Effector memory CD8-positive, alpha-beta T cell (primary cell): Measurements from ENCODE around the gene FAAP20.

ENCODE experiments used
- ATAC-seq: fragments of 150-1000 bp; cut with Tn5 transposase; replicated peaks from 2 replicates; pipeline ENCODE4 v1.10.0; 2021; ENCODE audit warnings: mild to moderate bottlenecking, moderate library complexity
- DNase-seq, 3 experiments: peaks; one replicate each; pipeline ENCODE4 v3.0.0; 2021
- H3K27ac Mint-ChIP-seq, 2 donors: one replicate each; pipeline ENCODE4 v1.8.0; 2022; ENCODE audit warnings: mild to moderate bottlenecking in 2 of 2, mixed read lengths in 2 of 2, moderate library complexity in 2 of 2
- H3K27me3 Mint-ChIP-seq, 2 donors: one replicate each; pipeline ENCODE4 v1.8.0; 2022; ENCODE audit warnings: mixed read lengths in 2 of 2
- H3K36me3 Mint-ChIP-seq: one replicate; pipeline ENCODE4 v1.8.0; 2022; ENCODE audit warnings: mild to moderate bottlenecking, moderate library complexity, mixed read lengths; ENCODE audit not compliant: insufficient read depth
- H3K4me1 Mint-ChIP-seq, 2 donors: one replicate each; pipeline ENCODE4 v1.8.0; 2022; ENCODE audit warnings: low read depth in 2 of 2, mixed read lengths in 2 of 2
- H3K4me3 Mint-ChIP-seq, 2 donors: one replicate each; pipeline ENCODE4 v1.8.0; 2022; ENCODE audit warnings: mild to moderate bottlenecking in 2 of 2, mixed read lengths in 2 of 2, moderate library complexity in 2 of 2
- H3K9me3 Mint-ChIP-seq, 2 donors: one replicate each; pipeline ENCODE4 v1.8.0; 2022; ENCODE audit warnings: mixed read lengths in 2 of 2
- total RNA-seq, 9 experiments: gene quantifications; one replicate each; lab custom pipeline; 2026; lab: John Stamatoyannopoulos, UW

The FAAP20 gene
- total RNA-seq: 17.1 to 27.8 (median 20.2) reads per million in 9 experiments

GRCh38 chr1:2194319-2194897 is at the start of gene FAAP20:
Gene FAAP20, minus strand, starts transcription at chr1:2194772. Its CDS starts 23 bp downstream, at chr1:2194749.
- peak within 1 kb of the TSS; percentile 95 for H3K27ac Mint-ChIP-seq
- ATAC-seq (peak; percentile 56), DNase-seq (no peak)
- peak within 1 kb of the TSS; percentile 83 to 86 for H3K4me3 Mint-ChIP-seq
- no peaks in the 10 kb centered on the region for H3K27me3 Mint-ChIP-seq
- H3K9me3 Mint-ChIP-seq: no peaks in the 10 kb centered on the region
- peaks cover 16% of the 10 kb centered on the region for H3K36me3 Mint-ChIP-seq
- H3K4me1 Mint-ChIP-seq: peaks cover 6 to 21% of the 10 kb centered on the region in 2 donors

GRCh38 chr1:2242814-2243725 is 48.5 kb upstream of the FAAP20 start:
- Mint-ChIP-seq H3K9me3 (no peaks in the 10 kb centered on the region), H3K4me1 (peaks cover 56% of the 10 kb centered on the region in 2 donors), H3K27me3 (no peaks in the 10 kb centered on the region), H3K27ac (peak overlapping the region; percentile 65 to 92), H3K36me3 (peaks cover 58% of the 10 kb centered on the region), H3K4me3 (peak overlapping the region in 1 of 2 donors; percentile 64)
- no peak for ATAC-seq
- DNase-seq: no peak

- ATAC-seq (no peak), DNase-seq (no peak)
- H3K4me3 Mint-ChIP-seq: peak overlapping the region in 1 of 2 donors; percentile 64
- peaks cover 57 to 59% of the 10 kb centered on the region in 2 donors for H3K4me1 Mint-ChIP-seq
- peaks cover 70% of the 10 kb centered on the region for H3K36me3 Mint-ChIP-seq
- H3K9me3 Mint-ChIP-seq: no peaks in the 10 kb centered on the region
- H3K27ac Mint-ChIP-seq: peak overlapping the region; percentile 67 to 92
- no peaks in the 10 kb centered on the region for H3K27me3 Mint-ChIP-seq
Observed at GRCh38 chr1:2241820-2242219, 47.2 kb upstream of the FAAP20 start.

- H3K36me3 Mint-ChIP-seq: peaks cover 84% of the 10 kb centered on the region
- peak overlapping the region in 1 of 2 donors; percentile 56 for H3K4me3 Mint-ChIP-seq
- H3K9me3 Mint-ChIP-seq: no peaks in the 10 kb centered on the region
- DNase-seq: no peak
- H3K27ac Mint-ChIP-seq: peak overlapping the region; percentile 69 to 92
- H3K27me3 Mint-ChIP-seq: no peaks in the 10 kb centered on the region
- ATAC-seq: peak; percentile 30
- H3K4me1 Mint-ChIP-seq: peaks cover 58 to 59% of the 10 kb centered on the region in 2 donors
Observed at GRCh38 chr1:2240270-2241156, 45.9 kb upstream of the FAAP20 start.

- peaks cover 59 to 65% of the 10 kb centered on the region in 2 donors for H3K4me1 Mint-ChIP-seq
- H3K36me3 Mint-ChIP-seq: peaks cover 94% of the 10 kb centered on the region
- H3K9me3 Mint-ChIP-seq: no peaks in the 10 kb centered on the region
- no peak for DNase-seq
- H3K27ac Mint-ChIP-seq: peak overlapping the region; percentile 83 to 92
- peak overlapping the region; percentile 4 to 56 for H3K4me3 Mint-ChIP-seq
- H3K27me3 Mint-ChIP-seq: no peaks in the 10 kb centered on the region
- no peak for ATAC-seq
Observed at GRCh38 chr1:2239384-2239985, 44.9 kb upstream of the FAAP20 start.

GRCh38 chr1:2239013-2239370 is 44.4 kb upstream of the FAAP20 start:
- H3K4me1 Mint-ChIP-seq: peaks cover 61 to 69% of the 10 kb centered on the region in 2 donors
- no peaks in the 10 kb centered on the region for H3K9me3 Mint-ChIP-seq
- H3K36me3 Mint-ChIP-seq: peaks cover 99% of the 10 kb centered on the region
- DNase-seq (no peak), ATAC-seq (no peak)
- peak overlapping the region; percentile 83 to 92 for H3K27ac Mint-ChIP-seq
- no peaks in the 10 kb centered on the region for H3K27me3 Mint-ChIP-seq
- peak overlapping the region; percentile 4 to 56 for H3K4me3 Mint-ChIP-seq

- no peak for ATAC-seq
- H3K36me3 Mint-ChIP-seq: peaks cover 100% of the 10 kb centered on the region
- no peak for DNase-seq
- H3K9me3 Mint-ChIP-seq: no peaks in the 10 kb centered on the region
- H3K27ac Mint-ChIP-seq: peak overlapping the region; percentile 92 to 99
- peaks cover 62 to 70% of the 10 kb centered on the region in 2 donors for H3K4me1 Mint-ChIP-seq
- H3K27me3 Mint-ChIP-seq: no peaks in the 10 kb centered on the region
- peak overlapping the region in 1 of 2 donors; percentile 56 for H3K4me3 Mint-ChIP-seq
Observed at GRCh38 chr1:2238361-2239012, 43.9 kb upstream of the FAAP20 start.

- Mint-ChIP-seq H3K36me3 (peaks cover 100% of the 10 kb centered on the region), H3K27ac (peak overlapping the region; percentile 96 to 99), H3K4me3 (peak overlapping the region; percentile 55 to 66), H3K9me3 (no peaks in the 10 kb centered on the region), H3K4me1 (peaks cover 65 to 70% of the 10 kb centered on the region in 2 donors), H3K27me3 (no peaks in the 10 kb centered on the region)
- DNase-seq (no peak), ATAC-seq (no peak)
Observed at GRCh38 chr1:2237773-2238172, 43.2 kb upstream of the FAAP20 start.

- ATAC-seq (peak; percentile 4), DNase-seq (no peak)
- H3K27ac Mint-ChIP-seq: peak overlapping the region; percentile 96 to 99
- H3K27me3 Mint-ChIP-seq: no peaks in the 10 kb centered on the region
- H3K9me3 Mint-ChIP-seq: no peaks in the 10 kb centered on the region
- peaks cover 70 to 71% of the 10 kb centered on the region in 2 donors for H3K4me1 Mint-ChIP-seq
- peaks cover 100% of the 10 kb centered on the region for H3K36me3 Mint-ChIP-seq
- peak overlapping the region; percentile 55 to 66 for H3K4me3 Mint-ChIP-seq
Observed at GRCh38 chr1:2236695-2237677, 42.4 kb upstream of the FAAP20 start.

- no peak for ATAC-seq
- Mint-ChIP-seq H3K9me3 (no peaks in the 10 kb centered on the region), H3K27me3 (no peaks in the 10 kb centered on the region), H3K27ac (peak overlapping the region; percentile 96 to 99), H3K4me3 (peak overlapping the region; percentile 87 to 89), H3K4me1 (peaks cover 72 to 77% of the 10 kb centered on the region in 2 donors), H3K36me3 (peaks cover 100% of the 10 kb centered on the region)
- no peak for DNase-seq
Observed at GRCh38 chr1:2235300-2235998, 40.9 kb upstream of the FAAP20 start.

GRCh38 chr1:2234762-2235113 is 40.2 kb upstream of the FAAP20 start:
- Mint-ChIP-seq H3K4me1 (peaks cover 66 to 74% of the 10 kb centered on the region in 2 donors), H3K27me3 (no peaks in the 10 kb centered on the region), H3K36me3 (peaks cover 100% of the 10 kb centered on the region), H3K27ac (peak overlapping the region; percentile 96 to 99), H3K4me3 (peak overlapping the region; percentile 87 to 89), H3K9me3 (no peaks in the 10 kb centered on the region)
- DNase-seq (peak; percentile 52 to 58 (median 53)), ATAC-seq (peak; percentile 39)
